Psoas muscle (tissue), 8 donors: Measurements from ENCODE around the gene TUBGCP5. TPM values are rescaled to one million over a fixed set of nuclear protein-coding genes. Genes with fewer than 3 reads are reported as not detected.
"Not testable (repeated sequence)": the region's sequence is repeated elsewhere in the genome, so short reads cannot be mapped to it uniquely, and the experiment has no call there.

Experiments
- ATAC-seq, 4 donors: fragments of 200-7000 bp; cut with Tn5 transposase; one replicate each; pipeline ENCODE4 v1.9.1; 2020; ENCODE audit warnings: moderate library complexity in 3 of 4, mild to moderate bottlenecking in 2 of 4
- DNase-seq, 2 donors: peaks; one replicate each; pipeline ENCODE4 v3.0.0-alpha.2; 2020
- H3K27ac ChIP-seq: fragments of 200-600 bp; one replicate; pipeline ENCODE4 v1.8.0; 2022
- H3K27me3 ChIP-seq, 3 donors: fragments of 200-600 bp in 1 of 3; one replicate each; pipeline versions ENCODE4 v1.6.1 to v1.8.0; 2013 to 2022; ENCODE audit warnings: low read length in 2 of 3, mild to moderate bottlenecking in 2 of 3, moderate library complexity in 1 of 3; ENCODE audit not compliant: insufficient read depth in 3 of 3
- H3K36me3 ChIP-seq, 2 donors: fragments of 200-600 bp in 1 of 2; one replicate each; pipeline versions ENCODE4 v1.6.1 to v1.8.0; 2013 to 2022; ENCODE audit warnings: low read depth in 1 of 2, mild to moderate bottlenecking in 1 of 2, moderate library complexity in 1 of 2; ENCODE audit not compliant: insufficient read depth in 1 of 2
- H3K4me1 ChIP-seq: fragments of 200-600 bp; one replicate; pipeline ENCODE4 v1.8.0; 2022
- H3K4me3 ChIP-seq: fragments of 200-600 bp; one replicate; pipeline ENCODE4 v1.8.0; 2022; ENCODE audit warnings: mild to moderate bottlenecking
- H3K9me3 ChIP-seq: fragments of 200-600 bp; one replicate; pipeline ENCODE4 v1.8.0; 2022
- WGBS, 3 donors: extraction: QIAGEN DNeasy Blood & Tissue Kit; methylation state at CpG; one replicate each; pipeline versions ENCODE4 v1.1.6 to v1.1.7; 2013; 5-methylcytosine and 5-hydroxymethylcytosine counted together
- intact Hi-C, 2 donors: fragments of 100-400 bp; cut with DNase I; formaldehyde crosslinking; loops; one replicate each; pipeline versions ENCODE4 v1.11.0 to v1.14.2; 2022
- polyA plus RNA-seq, 3 donors: library from polyadenylated mRNA; stranded (reverse); fragments of 200-250 nt; gene quantifications; one replicate each; pipeline ENCODE4 v1.2.3, GENCODE V29; 2013
- total RNA-seq, 4 donors: library from RNA; stranded (reverse); fragmentation: NEBNext Ultra II Directional in 2 of 4; extraction: Animal tissue kit (Norgen Biotek cat#: 25700) in 2 of 4; gene quantifications; one replicate each; pipeline versions ENCODE4 v1.2.1 to v1.2.4, GENCODE V29; 2021 to 2023
- TF ChIP-seq, protein P1 (sequence below): fragments of 200-600 bp; IDR thresholded peaks from one replicate; pipeline ENCODE4 v1.8.0; 2022; ENCODE audit warnings: antibody characterized with exemption
- donor health status: healthy with polysubstance abuse.
- donor health status: DM: no; HTN: no; CAD: no; lungs with moderate emphysema.
- donor health status: Bipolar disorder and iron deficiency.
- donor health status: healthy.
- donor health status: DM: yes; HTN: yes; CAD: no.
- donor health status: DM: no; HTN: no; CAD: no.
- donor health status: DM: no; HTN: no; CAD: no.
- donor health status: DM: yes; HTN: yes; CAD: no.

TUBGCP5 gene
- total and polyA plus RNA-seq, 7 donors: 5.1 to 15.1 (median 9.3) TPM

DNA sequence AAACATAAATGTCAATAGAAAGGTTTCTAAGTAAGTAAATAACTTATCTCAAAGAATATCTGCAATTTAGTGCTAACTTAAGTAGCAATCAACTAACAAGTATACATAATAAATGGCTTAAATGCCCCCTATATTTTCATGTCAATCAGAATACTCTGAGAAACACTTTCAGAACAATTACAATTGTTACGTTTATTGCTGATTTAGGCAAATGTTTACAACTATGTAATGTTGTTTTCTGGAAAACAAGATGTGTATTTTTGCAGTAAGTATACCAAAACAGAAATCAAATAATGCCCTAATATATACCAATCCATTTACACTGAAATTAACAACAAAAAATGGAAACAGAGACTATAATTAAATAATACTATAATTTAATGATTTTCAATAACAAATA is 13.2 kb downstream of the TUBGCP5 start:
- no peaks in the 10 kb centered on the region for H3K27me3 ChIP-seq
- TF ChIP-seq, protein P1, sequence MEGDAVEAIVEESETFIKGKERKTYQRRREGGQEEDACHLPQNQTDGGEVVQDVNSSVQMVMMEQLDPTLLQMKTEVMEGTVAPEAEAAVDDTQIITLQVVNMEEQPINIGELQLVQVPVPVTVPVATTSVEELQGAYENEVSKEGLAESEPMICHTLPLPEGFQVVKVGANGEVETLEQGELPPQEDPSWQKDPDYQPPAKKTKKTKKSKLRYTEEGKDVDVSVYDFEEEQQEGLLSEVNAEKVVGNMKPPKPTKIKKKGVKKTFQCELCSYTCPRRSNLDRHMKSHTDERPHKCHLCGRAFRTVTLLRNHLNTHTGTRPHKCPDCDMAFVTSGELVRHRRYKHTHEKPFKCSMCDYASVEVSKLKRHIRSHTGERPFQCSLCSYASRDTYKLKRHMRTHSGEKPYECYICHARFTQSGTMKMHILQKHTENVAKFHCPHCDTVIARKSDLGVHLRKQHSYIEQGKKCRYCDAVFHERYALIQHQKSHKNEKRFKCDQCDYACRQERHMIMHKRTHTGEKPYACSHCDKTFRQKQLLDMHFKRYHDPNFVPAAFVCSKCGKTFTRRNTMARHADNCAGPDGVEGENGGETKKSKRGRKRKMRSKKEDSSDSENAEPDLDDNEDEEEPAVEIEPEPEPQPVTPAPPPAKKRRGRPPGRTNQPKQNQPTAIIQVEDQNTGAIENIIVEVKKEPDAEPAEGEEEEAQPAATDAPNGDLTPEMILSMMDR: no peak
- no peak for DNase-seq
- WGBS, 3 donors: 87 to 93% (median 92%) methylated on average over 1 of the region's 1 CpG
- no peak overlapping the region for H3K27ac ChIP-seq
- H3K36me3 ChIP-seq: peaks cover 14 to 100% of the 10 kb centered on the region in 2 donors
- ATAC-seq: no peak
- H3K4me3 ChIP-seq: no peak overlapping the region
- intact Hi-C loops: no loop called here
- H3K9me3 ChIP-seq: no peaks in the 10 kb centered on the region
- no peaks in the 10 kb centered on the region for H3K4me1 ChIP-seq

DNA sequence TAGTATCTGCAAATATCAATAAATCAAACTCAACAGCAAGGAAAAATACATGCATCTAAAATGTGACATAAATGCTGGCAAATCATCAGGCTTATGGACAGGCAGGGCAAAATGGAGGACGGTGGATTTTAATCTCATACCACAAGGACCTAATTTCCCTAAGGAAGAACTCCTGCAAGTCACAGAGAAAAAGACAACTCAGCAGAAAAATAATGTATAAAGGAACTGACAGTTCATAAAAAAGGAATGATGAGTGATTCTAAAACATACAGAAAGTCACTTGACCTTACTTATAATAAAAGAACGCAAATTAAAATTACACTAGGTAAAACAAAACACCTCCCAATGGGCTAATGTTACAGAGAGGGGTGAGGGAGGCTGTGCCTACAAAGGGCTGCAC is 17.2 kb downstream of the TUBGCP5 start:
- H3K36me3 ChIP-seq: peaks cover 8 to 100% of the 10 kb centered on the region in 2 donors
- intact Hi-C loops: no loop called here
- DNase-seq (no peak), ATAC-seq (no peak)
- H3K9me3 ChIP-seq: no peaks in the 10 kb centered on the region
- no peaks in the 10 kb centered on the region for H3K27me3 ChIP-seq
- no peak overlapping the region for H3K27ac ChIP-seq
- WGBS, 3 donors: 94 to 98% (median 94%) methylated on average over 2 of the region's 2 CpGs
- TF ChIP-seq, protein P1: no peak
- H3K4me1 ChIP-seq: no peaks in the 10 kb centered on the region
- H3K4me3 ChIP-seq: no peak overlapping the region

DNA sequence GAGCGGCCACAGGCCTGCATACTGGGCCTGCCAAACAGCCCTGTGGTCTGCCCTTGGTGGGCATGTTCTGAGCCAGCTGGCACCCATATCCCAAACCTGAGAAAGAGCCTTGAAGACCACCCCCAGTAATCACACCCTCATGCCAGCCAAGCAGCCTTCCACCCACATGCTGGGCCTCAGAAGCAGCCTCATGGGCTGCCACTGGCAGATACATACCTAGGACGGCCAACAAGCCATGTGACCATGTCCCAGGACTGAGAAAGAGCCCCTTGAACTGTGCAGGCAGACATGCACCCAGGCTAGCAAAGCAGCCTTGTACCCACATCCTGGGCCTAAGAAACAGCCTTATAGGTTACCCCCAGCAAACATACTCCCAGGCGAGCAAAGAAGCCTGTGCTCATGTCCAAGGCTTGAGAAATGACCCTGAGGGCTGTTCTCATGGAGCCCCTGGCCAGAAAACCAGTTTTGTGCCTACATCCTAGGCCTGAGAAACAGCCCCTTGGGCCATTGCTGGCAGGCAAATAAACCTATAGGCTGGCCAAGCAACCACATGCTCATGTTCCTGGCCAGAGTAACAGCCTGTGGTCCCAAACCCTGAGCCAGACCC is 24.9 kb downstream of the TUBGCP5 start:
- TF ChIP-seq, protein P1: no peak
- peaks cover 10 to 92% of the 10 kb centered on the region in 2 donors for H3K36me3 ChIP-seq
- H3K4me3 ChIP-seq: no peak overlapping the region
- H3K4me1 ChIP-seq: no peaks in the 10 kb centered on the region
- no peaks in the 10 kb centered on the region for H3K27me3 ChIP-seq
- no peaks in the 10 kb centered on the region for H3K9me3 ChIP-seq
- WGBS, 3 donors: 95 to 100% (median 96%) methylated on average over 3 of the region's 3 CpGs
- ATAC-seq (no peak), DNase-seq (no peak)
- H3K27ac ChIP-seq: no peak overlapping the region
- intact Hi-C loops: no loop called here

DNA sequence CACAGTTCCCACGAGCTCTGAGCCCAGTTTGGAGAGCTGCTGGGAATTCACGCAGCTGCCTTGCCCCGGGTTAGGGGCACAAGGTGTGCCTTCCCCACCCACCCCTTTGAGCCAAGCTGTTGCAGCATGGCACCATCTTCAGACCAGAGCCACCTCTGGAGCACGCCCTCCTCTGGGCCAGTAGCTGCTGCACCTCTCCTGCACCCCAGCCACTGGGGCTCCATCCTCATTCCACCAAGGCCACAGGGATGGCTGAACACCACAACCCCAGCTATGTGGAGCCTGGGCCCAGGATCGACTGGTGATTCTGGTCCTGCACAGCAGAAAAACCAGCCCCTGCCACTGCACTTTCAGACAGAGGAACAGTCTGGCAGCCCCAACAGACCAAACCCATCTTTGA is 25.7 kb downstream of the TUBGCP5 start:
- ATAC-seq (no peak), DNase-seq (no peak)
- Histone ChIP-seq H3K36me3 (peaks cover 10 to 90% of the 10 kb centered on the region in 2 donors), H3K4me1 (no peaks in the 10 kb centered on the region), H3K27me3 (no peaks in the 10 kb centered on the region), H3K27ac (no peak overlapping the region), H3K9me3 (no peaks in the 10 kb centered on the region), H3K4me3 (no peak overlapping the region)
- WGBS, 3 donors: 93 to 98% (median 97%) methylated on average over 5 of the region's 5 CpGs
- intact Hi-C loops: no loop called here
- TF ChIP-seq, protein P1: no peak

DNA sequence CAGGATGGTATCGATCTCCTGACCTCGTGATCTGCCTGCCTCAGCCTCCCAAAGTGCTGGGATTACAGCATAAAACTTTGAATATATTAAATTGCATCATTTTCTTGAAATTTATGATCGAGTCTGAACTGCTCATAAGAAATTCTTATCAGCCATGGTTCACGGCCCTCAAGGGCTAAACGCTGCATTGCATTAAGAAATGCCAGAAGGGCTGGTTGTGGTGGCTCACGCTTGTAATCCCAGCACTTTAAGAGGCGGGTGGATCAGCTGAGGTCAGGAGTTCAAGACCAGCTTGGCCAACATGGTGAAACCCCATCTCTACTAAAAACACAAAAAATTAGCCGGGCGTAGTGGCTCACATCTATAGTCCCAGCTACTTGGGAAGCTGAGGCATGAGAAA is 26.8 kb downstream of the TUBGCP5 start:
- H3K9me3 ChIP-seq, DNase-seq, H3K27ac ChIP-seq, H3K27me3 ChIP-seq, ATAC-seq, H3K4me1 ChIP-seq, intact Hi-C loops, H3K4me3 ChIP-seq: not testable (repeated sequence)
- WGBS, 3 donors: 93 to 98% (median 94%) methylated on average over 9 of the region's 9 CpGs
- peaks cover 10 to 90% of the 10 kb centered on the region in 2 donors for H3K36me3 ChIP-seq
